Upper lobe of left lung (tissue), 6 donors: Measurements from ENCODE around the gene TUBB1. TPM values are rescaled to one million over a fixed set of nuclear protein-coding genes. Genes with fewer than 3 reads are reported as not detected.
A peak's percentile ranks its signal among the peaks of the same experiment; 100 is the strongest.

ENCODE experiments used
- ATAC-seq, 2 donors: fragments of 200-7000 bp; cut with Tn5 transposase; one replicate each; pipeline ENCODE4 v1.9.1; 2022; ENCODE audit warnings: mild to moderate bottlenecking in 2 of 2, moderate library complexity in 2 of 2; ENCODE audit not compliant: low FRiP score in 2 of 2
- DNase-seq, 2 donors: peaks; one replicate each; pipeline ENCODE4 v3.0.0-alpha.2; 2019 to 2020
- H3K27ac ChIP-seq, 4 donors: fragments of 200-600 bp; sonication (generic); one replicate each; pipeline ENCODE4 v1.5.1; 2016 to 2019
- H3K27me3 ChIP-seq, 4 donors: fragments of 200-600 bp; sonication (generic); one replicate each; pipeline ENCODE4 v1.5.1; 2017 to 2019
- H3K36me3 ChIP-seq, 4 donors: fragments of 200-600 bp; sonication (generic); one replicate each; pipeline ENCODE4 v1.5.1; 2016 to 2019
- H3K4me1 ChIP-seq, 4 donors: fragments of 200-600 bp; sonication (generic); one replicate each; pipeline ENCODE4 v1.5.1; 2018 to 2019
- H3K4me3 ChIP-seq, 4 donors: fragments of 200-600 bp; sonication (generic); one replicate each; pipeline ENCODE4 v1.5.1; 2017 to 2019; ENCODE audit warnings: mild to moderate bottlenecking in 2 of 4, moderate library complexity in 1 of 4
- H3K9me3 ChIP-seq, 4 donors: fragments of 200-600 bp; sonication (generic); one replicate each; pipeline ENCODE4 v1.5.1; 2018 to 2019
- EP300 ChIP-seq, 4 donors: sonication (generic); formaldehyde crosslinking; IDR thresholded peaks; one replicate each; pipeline ENCODE4 v1.5.1; 2017; ENCODE audit warnings: antibody characterized with exemption in 4 of 4, control low read depth in 2 of 4
- POLR2A ChIP-seq, 4 donors: fragments of 450-650 bp; IDR thresholded peaks; one replicate each; pipeline ENCODE4 v1.5.1; 2016 to 2017; ENCODE audit warnings: antibody characterized with exemption in 4 of 4, mild to moderate bottlenecking in 2 of 4
- POLR2AphosphoS5 ChIP-seq, 2 donors: sonication (generic); formaldehyde crosslinking; IDR thresholded peaks; one replicate each; pipeline ENCODE4 v1.5.1; 2017; ENCODE audit warnings: antibody characterized with exemption in 2 of 2
- WGBS, 2 donors: methylation state at CpG; one replicate each; pipeline ENCODE4 v1.1.5; 2017 to 2018; 5-methylcytosine and 5-hydroxymethylcytosine counted together
- total RNA-seq, 6 donors: library from RNA; depleted of rRNA in 4 of 6; stranded (reverse); fragments of >200 nt in 4 of 6; gene quantifications; one replicate each; pipeline versions ENCODE4 v1.1.0 to v1.2.1, GENCODE V29; 2016 to 2021
- TF ChIP-seq, protein P1 (sequence below), 6 experiments: fragments of 450-650 bp in 4 of 6; fragments of 200-600 bp in 2 of 6; sonication (generic) in 2 of 6; IDR thresholded peaks; one replicate each; pipeline ENCODE4 v1.5.1; 2016 to 2019; ENCODE audit warnings: antibody characterized with exemption in 6 of 6
- donor health status: DM: no; HTN: no; CAD: no; lungs with moderate emphysema.
- donor health status: DM: no; HTN: yes; CAD: no; lungs with severe emphysema.

Gene TUBB1
- total RNA-seq, 6 donors from 2014 or later: 1.5 to 9.3 (median 2.6) TPM

DNA sequence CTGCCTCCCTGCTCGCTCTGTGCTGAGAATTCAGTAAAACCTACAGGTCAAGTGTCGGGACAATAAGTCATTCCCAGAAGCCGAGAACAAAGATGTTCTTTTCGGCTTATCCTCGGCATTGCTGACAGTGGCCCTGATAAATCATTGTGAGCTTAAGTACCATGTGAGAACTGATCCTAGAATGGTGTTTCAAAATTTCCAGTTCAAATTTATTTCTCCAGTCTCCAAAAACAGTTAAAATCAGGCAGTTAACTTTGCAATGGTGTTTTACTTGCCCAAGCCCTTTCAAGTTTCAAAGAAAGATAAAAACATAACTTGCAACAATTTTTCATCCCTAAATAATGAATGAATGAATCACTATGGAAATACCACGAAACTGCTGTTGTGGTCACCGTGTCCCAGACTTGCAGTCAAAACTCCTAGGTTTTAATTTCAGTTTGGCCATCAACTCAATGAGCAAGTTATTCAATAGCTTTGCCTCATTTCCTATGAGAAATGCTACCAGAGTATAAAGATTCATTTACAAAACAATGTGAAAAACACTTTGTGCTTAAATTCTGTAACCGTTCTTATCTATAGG is 8.6 kb downstream of the TUBB1 start:
- Histone ChIP-seq H3K27me3 (no peaks in the 10 kb centered on the region), H3K9me3 (no peaks in the 10 kb centered on the region), H3K27ac (no peak overlapping the region), H3K36me3 (peaks cover 14 to 76% (median 41%) of the 10 kb centered on the region in 4 donors), H3K4me1 (peaks cover 36 to 55% (median 41%) of the 10 kb centered on the region in 4 donors), H3K4me3 (no peak overlapping the region)
- 88 to 91% methylated on average over 8 of the region's 8 CpGs for WGBS, 2 donors
- ATAC-seq (no peak), DNase-seq (no peak)
- TF ChIP-seq EP300 (IDR thresholded peaks at IDR 0.05) (no peak), POLR2A (IDR thresholded peaks at IDR 0.05) (no peak), POLR2AphosphoS5 (IDR thresholded peaks at IDR 0.05) (no peak)
- TF ChIP-seq, protein P1, sequence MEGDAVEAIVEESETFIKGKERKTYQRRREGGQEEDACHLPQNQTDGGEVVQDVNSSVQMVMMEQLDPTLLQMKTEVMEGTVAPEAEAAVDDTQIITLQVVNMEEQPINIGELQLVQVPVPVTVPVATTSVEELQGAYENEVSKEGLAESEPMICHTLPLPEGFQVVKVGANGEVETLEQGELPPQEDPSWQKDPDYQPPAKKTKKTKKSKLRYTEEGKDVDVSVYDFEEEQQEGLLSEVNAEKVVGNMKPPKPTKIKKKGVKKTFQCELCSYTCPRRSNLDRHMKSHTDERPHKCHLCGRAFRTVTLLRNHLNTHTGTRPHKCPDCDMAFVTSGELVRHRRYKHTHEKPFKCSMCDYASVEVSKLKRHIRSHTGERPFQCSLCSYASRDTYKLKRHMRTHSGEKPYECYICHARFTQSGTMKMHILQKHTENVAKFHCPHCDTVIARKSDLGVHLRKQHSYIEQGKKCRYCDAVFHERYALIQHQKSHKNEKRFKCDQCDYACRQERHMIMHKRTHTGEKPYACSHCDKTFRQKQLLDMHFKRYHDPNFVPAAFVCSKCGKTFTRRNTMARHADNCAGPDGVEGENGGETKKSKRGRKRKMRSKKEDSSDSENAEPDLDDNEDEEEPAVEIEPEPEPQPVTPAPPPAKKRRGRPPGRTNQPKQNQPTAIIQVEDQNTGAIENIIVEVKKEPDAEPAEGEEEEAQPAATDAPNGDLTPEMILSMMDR (IDR thresholded peaks at IDR 0.05): no peak

- WGBS, 2 donors: 36 to 47% methylated on average over 2 of the region's 2 CpGs
- Histone ChIP-seq H3K4me1 (peaks cover 37 to 59% (median 42%) of the 10 kb centered on the region in 4 donors), H3K4me3 (peak overlapping the region in 1 of 4 donors; percentile 18), H3K27ac (peak overlapping the region in 1 of 4 donors; percentile 49), H3K27me3 (no peaks in the 10 kb centered on the region), H3K9me3 (no peaks in the 10 kb centered on the region), H3K36me3 (peaks cover 10 to 70% (median 33%) of the 10 kb centered on the region in 4 donors)
- no peak for ATAC-seq
- no peak for DNase-seq
- TF ChIP-seq, protein P1 (IDR thresholded peaks at IDR 0.05): no peak
- TF ChIP-seq EP300 (IDR thresholded peaks at IDR 0.05) (no peak), POLR2A (IDR thresholded peaks at IDR 0.05) (no peak), POLR2AphosphoS5 (IDR thresholded peaks at IDR 0.05) (no peak)
These were observed 9.6 kb downstream of the TUBB1 start for GRCh38 chr20:59028812-59029211.

DNA sequence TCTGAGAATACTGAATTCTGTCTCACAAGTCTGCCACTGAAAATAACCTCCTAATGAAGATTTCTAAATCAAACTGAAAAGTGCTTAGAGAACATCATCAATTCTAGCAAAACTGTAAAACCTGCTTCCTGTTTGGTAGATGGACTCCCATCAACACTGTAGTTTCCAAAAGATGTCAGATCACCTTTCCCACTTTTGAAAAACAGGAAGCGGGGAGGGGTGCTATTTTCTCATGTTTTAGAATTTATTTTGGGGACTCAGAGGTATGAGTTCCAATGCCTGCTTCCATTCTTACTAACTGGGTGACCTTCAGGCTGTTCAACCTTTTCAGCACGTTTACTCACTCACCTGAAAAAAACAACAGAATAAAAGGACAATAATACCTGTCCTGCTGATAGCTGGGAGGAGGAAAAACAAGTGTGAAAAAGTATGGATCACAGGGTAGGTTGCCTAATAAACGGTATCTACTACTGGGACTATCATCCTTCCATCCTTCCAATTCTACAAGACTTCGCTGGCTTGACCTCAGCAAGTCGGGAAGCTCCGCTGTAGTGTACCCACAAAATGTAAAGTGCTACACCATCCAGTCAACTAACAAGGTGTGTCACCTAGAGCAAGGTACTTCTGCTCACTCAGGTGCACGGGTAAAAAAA is 11.8 kb downstream of the TUBB1 start:
- DNase-seq (no peak), ATAC-seq (no peak)
- 63 to 74% methylated on average over 7 of the region's 7 CpGs for WGBS, 2 donors
- TF ChIP-seq EP300 (IDR thresholded peaks at IDR 0.05) (no peak), POLR2A (IDR thresholded peaks at IDR 0.05) (no peak), POLR2AphosphoS5 (IDR thresholded peaks at IDR 0.05) (no peak)
- TF ChIP-seq, protein P1 (IDR thresholded peaks at IDR 0.05): no peak
- H3K4me3 ChIP-seq: peak overlapping the region; percentile 34 to 85 (median 70)
- H3K27me3 ChIP-seq: no peaks in the 10 kb centered on the region
- peak overlapping the region in 3 of 4 donors; percentile 89 to 94 (median 93) for H3K27ac ChIP-seq
- H3K9me3 ChIP-seq: no peaks in the 10 kb centered on the region
- H3K4me1 ChIP-seq: peaks cover 37 to 59% (median 42%) of the 10 kb centered on the region in 4 donors
- H3K36me3 ChIP-seq: peaks cover 4 to 66% (median 32%) of the 10 kb centered on the region in 4 donors

GRCh38 chr20:59031564-59032022 is 12.4 kb downstream of the TUBB1 start:
- no peak for TF ChIP-seq POLR2A (IDR thresholded peaks at IDR 0.05)
- Histone ChIP-seq H3K4me3 (peak overlapping the region; percentile 34 to 85 (median 70)), H3K4me1 (peaks cover 37 to 56% (median 42%) of the 10 kb centered on the region in 4 donors), H3K27me3 (no peaks in the 10 kb centered on the region), H3K36me3 (peaks cover 9 to 66% (median 34%) of the 10 kb centered on the region in 4 donors), H3K27ac (peak overlapping the region; percentile 89 to 96 (median 94)), H3K9me3 (no peaks in the 10 kb centered on the region)
- ATAC-seq (no peak), DNase-seq (no peak)
- 18 to 23% methylated on average over 8 to 11 of the region's 13 CpGs for WGBS, 2 donors

- H3K4me1 ChIP-seq: peaks cover 37 to 51% (median 40%) of the 10 kb centered on the region in 4 donors
- peak within 1 kb of the TSS; percentile 62 to 85 (median 73) for H3K4me3 ChIP-seq
- H3K27me3 ChIP-seq: no peaks in the 10 kb centered on the region
- no peaks in the 10 kb centered on the region for H3K9me3 ChIP-seq
- 0% methylated on average over 1 to 14 of the region's 86 CpGs for WGBS, 2 donors
- peaks cover 13 to 66% (median 34%) of the 10 kb centered on the region in 4 donors for H3K36me3 ChIP-seq
- DNase-seq (peak; percentile 98 to 99), ATAC-seq (peak; percentile 100)
- TF ChIP-seq, protein P1 (IDR thresholded peaks at IDR 0.05): peak in 1 of 6 experiments; percentile 15
- peak in 1 of 4 donors; percentile 53 for TF ChIP-seq EP300 (IDR thresholded peaks at IDR 0.05)
- peak; percentile 54 to 97 (median 87) for TF ChIP-seq POLR2A (IDR thresholded peaks at IDR 0.05)
- TF ChIP-seq POLR2AphosphoS5 (IDR thresholded peaks at IDR 0.05): peak; percentile 90 to 93
- H3K27ac ChIP-seq: peak within 1 kb of the TSS; percentile 89 to 96 (median 94)
These were observed 12.9 kb downstream of the TUBB1 start, which contains the start of gene ATP5F1E for GRCh38 chr20:59032023-59032712. TSS of gene ATP5F1E (minus strand) at chr20:59032335. CDS start at chr20:59032251, 84 bp downstream.
